Heart left ventricle (tissue), 13 donors: ENCODE data around the gene ABCC3.
"Not testable (repeated sequence)": the region's sequence is repeated elsewhere in the genome, so short reads cannot be mapped to it uniquely, and the experiment has no call there.

Source experiments
- POLR2A ChIP-seq, 2 donors: fragments of 450-650 bp; IDR thresholded peaks; one replicate each; pipeline ENCODE4 v1.6.1; 2017; ENCODE audit warnings: antibody characterized with exemption in 2 of 2, mild to moderate bottlenecking in 2 of 2, moderate library complexity in 2 of 2
- TF ChIP-seq, protein P1 (sequence below), 12 donors: fragments of 200-600 bp; sonication (generic) in 4 of 12; IDR thresholded peaks; one replicate each; pipeline versions ENCODE4 v1.5.0 to v1.8.0; 2018 to 2022; ENCODE audit warnings: antibody characterized with exemption in 12 of 12, mild to moderate bottlenecking in 5 of 12
- donor health status: ischemic (EF 13 %, LVEDD 7.1; RV severe dilation, severe dysfunction).
- donor health status: DM: no; HTN: yes; CAD: no.
- donor health status: DM: no; HTN: no; CAD: no.
- donor health status: ischemic (EF 25% LVEDD 6.9; RV normal size, moderate dysfunction).
- donor health status: ischemic (EF 25% LVEDD 5.7; RV mildly dilated, moderate dysfunction).
- donor health status: ischemic (EF 35%, LVEDD 5.7; RV mildly dilated, moderate dysfunction).
- donor health status: nonischemic (EF 11% LVEDD 7.7; RV severe dilation, severe dysfunction).
- donor health status: DM: yes; HTN: yes; CAD: no.
- donor health status: PGD.
- donor health status: ischemic (EF 29% LVEDD 5.4; RV normal size, mild dysfunction).
- donor health status: nonischemic (EF 23%, LVEDD 6.1; RV moderate dilation, normal function).

DNA sequence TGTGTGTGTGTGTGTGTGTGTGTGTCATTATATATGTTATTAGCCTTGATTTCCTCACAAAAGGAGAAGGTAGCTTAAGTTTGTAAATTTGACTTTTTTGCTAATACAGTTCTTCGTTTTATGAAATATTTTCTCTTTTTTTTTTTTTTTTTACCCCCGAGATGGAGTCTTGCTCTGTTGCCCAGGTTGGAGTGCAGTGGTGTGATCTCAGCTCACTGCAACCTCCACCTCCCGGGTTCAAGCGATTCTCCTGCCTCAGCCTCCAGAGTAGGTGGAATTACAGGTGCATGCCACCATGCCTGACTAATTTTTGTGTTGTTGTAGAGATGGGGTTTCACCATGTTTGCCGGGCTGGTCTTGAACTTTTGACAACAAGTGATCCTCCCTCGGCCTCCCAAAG lies 89.9 kb downstream of the ABCC3 start:
- TF ChIP-seq, protein P1, sequence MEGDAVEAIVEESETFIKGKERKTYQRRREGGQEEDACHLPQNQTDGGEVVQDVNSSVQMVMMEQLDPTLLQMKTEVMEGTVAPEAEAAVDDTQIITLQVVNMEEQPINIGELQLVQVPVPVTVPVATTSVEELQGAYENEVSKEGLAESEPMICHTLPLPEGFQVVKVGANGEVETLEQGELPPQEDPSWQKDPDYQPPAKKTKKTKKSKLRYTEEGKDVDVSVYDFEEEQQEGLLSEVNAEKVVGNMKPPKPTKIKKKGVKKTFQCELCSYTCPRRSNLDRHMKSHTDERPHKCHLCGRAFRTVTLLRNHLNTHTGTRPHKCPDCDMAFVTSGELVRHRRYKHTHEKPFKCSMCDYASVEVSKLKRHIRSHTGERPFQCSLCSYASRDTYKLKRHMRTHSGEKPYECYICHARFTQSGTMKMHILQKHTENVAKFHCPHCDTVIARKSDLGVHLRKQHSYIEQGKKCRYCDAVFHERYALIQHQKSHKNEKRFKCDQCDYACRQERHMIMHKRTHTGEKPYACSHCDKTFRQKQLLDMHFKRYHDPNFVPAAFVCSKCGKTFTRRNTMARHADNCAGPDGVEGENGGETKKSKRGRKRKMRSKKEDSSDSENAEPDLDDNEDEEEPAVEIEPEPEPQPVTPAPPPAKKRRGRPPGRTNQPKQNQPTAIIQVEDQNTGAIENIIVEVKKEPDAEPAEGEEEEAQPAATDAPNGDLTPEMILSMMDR (IDR thresholded peaks at IDR 0.05) = not testable (repeated sequence)
- TF ChIP-seq POLR2A (IDR thresholded peaks at IDR 0.05) = not testable (repeated sequence)
